ENCODE results near the gene CCM2. TPM values are rescaled to one million over a fixed set of nuclear protein-coding genes. Genes with fewer than 3 reads are reported as not detected.
A peak's percentile ranks its signal among the peaks of the same experiment; 100 is the strongest.

The CCM2 gene
- polyA plus RNA-seq, 4 donors = 24.9 to 30.3 (median 28.0) TPM

DNA sequence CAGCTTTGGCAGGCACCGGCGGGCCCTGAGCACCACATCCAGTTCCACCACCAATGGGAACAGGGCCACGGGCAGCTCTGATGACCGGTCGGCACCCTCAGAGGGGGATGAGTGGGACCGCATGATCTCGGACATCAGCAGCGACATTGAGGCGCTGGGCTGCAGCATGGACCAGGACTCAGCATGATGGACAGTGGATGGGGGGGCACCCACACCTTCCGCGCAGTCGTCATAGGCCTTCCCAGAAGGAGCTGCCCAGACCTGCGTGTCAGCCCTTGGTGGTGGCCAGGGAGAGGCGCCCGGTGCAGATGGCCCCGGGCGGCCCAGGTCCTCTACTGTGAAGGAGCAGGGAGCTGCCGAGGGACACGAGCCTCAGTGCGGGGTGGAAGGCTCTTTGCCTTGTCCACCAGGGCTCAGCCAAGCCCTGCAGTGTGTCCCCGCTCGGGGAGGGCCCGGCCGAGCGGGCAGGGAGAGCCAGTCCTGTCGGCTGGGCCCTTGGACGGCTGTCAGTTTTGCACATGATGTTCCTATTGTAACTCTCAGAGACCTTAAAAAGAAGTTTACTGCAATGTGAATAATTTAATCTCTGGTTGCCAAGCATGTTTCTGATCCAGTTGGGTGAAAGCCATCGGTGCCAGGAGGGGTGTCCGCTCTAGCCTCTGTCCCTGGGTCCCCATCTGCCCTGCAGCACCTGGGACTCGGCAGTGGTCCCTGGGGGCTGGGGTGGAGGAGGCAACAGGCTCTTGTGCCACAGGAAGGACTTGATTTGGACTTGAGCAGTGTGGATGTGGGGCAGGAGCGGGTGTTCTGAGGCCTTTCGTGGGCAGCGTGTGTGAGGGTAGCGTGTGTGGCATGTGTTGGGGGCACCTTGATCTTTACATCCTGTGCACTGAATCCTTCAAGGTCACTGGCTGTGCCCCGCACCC, 76.1 kb downstream of the CCM2 start:
- no peak for DNase-seq (ENCODE audit: low read depth in 4 of 4, low spot score in 3 of 4)

DNA sequence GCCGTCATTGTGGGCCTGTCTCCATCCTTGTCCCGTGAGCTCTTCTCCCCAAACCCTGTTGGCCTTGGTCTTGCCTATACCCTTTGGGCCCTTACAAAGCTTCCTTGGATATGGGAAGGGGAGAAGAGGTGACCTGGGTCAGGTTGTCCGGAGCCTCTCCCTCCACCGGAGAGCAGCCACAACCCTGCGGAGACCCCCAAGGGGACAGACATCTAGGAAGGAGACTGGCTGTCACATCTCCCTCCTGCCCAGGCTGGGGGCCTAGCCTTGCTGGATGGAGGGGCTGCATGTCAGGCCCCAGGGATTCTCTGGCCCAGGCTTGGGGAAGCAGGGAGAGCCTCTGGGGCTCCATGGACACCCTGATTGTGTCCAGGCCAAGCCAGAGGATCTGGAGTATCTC, 76.9 kb downstream of the CCM2 start:
- DNase-seq (ENCODE audit: low read depth in 4 of 4, low spot score in 3 of 4) = no peak

DNA sequence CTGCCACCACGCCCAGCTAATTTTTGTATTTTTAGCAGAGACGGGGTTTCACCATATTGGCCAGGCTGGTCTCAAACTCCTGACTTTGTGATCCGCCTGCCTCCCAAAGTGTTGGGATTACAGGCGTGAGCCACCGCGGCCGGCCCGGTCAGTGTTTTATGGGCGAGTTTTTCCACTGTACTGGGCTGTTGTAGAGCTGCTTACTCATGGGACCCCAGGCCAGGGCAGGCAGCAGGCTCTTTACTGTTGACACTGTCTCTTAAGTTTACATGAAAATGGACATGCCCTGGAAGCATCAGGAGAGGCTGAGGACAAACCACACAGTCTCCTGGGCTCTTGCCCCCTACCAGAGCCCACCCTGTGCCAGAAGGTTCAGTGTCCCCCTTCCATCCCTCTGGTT, 77.6 kb downstream of the CCM2 start:
- no peak for DNase-seq (ENCODE audit: low read depth in 4 of 4, low spot score in 3 of 4)

DNA sequence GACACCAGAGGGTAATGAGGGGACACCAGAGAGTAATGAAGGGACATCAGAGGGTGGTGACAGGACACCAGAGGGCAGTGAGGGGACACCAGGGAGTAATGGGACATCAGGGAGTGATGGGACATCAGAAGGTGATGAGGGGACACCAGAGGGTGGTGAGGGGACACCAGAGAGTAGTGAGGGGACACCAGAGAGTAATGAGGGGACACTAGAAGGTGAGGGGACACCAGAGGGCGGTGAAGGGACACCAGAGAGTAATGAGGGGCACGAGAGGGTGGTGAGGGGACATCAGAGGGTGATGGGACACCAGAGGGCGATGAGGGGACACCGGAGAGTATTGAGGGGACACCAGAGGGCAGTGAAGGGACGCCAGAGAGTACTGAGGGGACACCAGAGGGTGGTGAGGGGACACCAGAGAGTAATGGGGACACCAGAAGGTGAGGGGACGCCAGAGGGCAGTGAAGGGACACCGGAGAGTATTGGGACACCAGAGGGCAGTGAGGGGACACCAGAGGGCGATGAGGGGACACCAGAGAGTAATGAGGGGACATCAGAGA, 78.2 kb downstream of the CCM2 start:
- DNase-seq (ENCODE audit: low read depth in 4 of 4, low spot score in 3 of 4) = no peak

DNA sequence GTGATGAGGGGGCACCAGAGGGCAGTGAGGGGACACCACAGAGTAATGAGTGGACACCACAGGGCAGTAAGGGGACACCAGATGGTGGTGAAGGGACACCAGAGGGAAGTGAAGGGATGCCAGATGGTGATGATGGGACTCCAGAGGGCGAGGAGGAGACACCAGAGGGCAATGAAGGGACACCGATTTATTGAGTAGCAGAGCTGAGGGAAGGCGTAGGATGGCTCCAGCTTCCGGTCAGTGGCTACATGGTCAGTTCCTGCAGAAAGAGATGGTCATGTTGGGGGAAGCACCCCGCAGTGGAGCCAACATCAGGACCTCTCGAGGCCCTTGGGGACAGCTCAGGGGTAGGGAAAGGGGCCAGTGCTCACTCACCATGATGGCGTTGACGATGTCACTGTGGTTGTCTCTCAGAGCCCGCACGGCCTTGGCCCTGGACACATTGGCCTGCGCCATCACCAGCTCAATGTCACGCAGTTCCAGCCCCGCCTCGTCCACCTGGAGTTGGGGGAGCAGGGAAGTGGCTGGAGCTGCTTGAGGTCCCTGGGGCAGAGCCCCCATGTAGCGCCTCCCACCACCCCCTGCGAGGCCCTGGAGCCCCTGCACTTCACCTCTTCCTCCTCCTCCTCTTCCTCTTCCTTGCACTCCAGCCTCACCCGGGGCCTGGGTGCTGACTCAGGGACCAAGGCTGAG, 80.4 kb downstream of the CCM2 start:
- DNase-seq (ENCODE audit: low read depth in 4 of 4, low spot score in 3 of 4) = no peak

DNA sequence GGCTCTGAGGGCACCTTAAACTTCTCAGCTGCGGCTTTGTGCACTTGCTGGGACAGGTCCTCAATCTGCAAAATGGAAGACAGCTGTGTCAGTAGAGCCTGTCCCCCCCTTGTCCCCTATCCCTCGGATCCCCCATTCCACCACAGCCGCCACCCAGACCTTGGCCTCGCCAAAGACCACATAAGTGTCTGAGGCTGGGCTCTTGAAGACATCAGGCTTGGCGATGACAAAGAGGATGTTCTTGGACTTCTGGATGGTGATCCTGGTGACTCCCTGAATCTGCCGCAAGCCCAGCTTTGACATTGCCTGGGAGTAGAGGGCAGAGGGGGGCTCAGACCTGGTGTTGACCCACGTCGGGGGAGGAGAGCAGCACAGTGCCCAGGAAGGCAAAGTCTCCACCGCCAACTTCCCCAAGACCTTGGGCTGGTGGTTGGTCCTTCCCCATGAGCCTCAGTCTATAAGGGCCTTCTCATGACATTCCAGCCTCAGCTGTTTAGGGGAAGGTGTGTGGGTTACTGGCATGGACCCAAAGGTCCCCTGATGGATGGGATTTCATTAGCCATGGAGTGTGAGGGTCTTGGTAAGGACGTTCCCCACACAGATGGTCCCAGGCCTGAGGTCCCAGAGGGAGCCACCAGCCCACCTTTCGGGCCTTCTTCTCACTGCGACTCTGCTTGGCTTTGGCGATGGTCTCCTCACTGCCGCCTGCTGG, 81.1 kb downstream of the CCM2 start:
- no peak for DNase-seq (ENCODE audit: low read depth in 4 of 4, low spot score in 3 of 4)

DNA sequence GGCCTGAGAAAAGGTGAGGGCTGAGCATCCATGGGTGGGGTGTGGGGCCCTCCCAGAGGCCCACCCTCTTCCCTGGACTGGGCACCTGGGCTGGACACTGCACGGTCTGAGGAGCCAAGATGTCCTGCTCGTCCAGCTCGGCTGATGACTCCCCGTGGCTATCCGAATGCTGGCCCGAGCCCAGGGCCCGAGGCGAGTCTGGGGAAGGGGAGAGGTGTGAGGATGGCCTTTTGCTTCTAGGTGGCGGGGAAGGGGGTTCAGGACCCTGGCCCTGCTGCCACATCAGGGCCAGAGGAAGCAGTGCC, 81.6 kb downstream of the CCM2 start:
- no peak for DNase-seq (ENCODE audit: low read depth in 4 of 4, low spot score in 3 of 4)

DNA sequence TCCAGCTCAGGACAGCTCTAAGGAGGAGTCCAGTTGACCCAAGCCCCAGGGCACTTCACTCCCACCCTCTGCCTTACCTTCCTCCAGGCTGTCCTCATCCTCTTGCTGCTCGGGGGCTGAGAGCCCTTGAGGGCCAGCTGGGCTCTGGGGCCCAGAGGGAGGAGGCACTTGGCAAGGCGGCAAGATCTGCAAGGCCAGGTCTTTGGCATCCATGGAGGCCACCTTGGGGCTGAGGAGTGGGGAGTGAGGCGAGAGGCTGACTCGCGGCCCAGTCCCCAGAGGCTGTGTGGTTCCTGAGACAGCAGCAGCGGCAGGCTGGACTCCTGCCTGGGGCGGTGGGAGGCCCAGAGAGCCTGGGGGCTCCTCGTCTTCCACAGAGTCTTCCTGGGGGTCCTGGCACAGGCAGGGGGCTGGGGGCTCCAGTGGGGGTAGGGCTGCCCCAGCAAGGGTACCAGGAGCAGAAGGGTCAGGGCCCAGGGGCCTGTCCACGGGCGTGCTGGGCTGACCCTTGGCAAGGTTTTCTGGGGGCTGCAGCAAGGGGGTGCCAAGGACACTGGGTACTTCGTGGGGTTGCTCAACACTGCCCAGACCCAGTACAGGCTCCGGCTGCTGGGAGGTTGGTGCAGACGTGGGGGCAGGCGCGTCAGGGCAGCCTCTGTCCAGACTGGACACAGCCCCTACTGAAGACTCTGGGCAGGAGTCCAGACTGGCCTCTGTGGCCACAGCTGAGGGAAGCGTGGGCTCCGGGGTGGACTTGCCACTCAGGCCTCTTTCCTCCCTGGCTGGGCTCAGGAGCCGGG, 82.2 kb downstream of the CCM2 start:
- no peak for DNase-seq (ENCODE audit: low read depth in 4 of 4, low spot score in 3 of 4)

DNA sequence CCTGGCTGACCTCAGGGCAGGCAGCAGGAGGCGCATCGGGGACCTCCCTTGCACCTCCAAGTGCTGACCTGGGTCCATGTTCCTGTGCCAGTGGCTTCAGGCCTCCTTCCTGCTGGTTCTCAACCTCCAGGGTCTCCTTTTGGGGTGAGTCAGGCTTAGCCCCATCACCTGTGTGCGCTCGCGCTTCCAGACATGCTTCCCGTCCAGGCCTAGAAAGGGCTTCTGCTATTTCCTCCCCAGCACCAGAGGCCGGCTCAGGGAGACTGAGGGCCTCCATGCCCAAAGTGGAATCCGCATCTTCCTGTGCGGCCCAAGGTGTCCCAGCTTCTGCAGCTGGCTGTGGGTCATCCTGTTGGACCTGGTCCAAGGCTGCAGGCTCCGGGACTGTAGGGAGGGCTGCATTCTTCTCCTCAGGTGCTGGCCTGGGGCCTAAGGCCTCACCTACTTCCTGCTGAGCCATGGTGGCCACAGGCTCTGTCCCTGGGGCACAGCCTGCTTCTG, 82.9 kb downstream of the CCM2 start:
- no peak for DNase-seq (ENCODE audit: low read depth in 4 of 4, low spot score in 3 of 4)

DNA sequence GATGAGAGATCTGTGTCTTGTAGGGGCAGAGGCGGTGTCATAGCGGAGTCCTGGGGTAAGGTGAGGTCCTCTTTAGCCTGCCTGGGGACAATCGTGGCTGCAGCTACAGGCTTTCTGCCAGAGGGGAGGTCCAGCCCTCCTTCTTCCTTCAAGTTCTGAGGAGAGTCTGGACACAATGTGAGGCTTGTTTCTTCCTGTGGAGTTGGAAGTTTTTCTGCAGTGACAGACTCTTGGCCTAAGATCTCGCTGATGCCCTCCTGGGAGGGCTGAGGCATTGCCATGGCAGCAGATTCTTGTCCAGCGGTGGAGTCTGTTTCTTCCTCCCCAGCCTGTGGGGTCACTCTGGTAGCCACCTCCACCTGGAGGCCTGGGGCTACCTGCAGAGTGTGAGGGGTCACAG, 84.3 kb downstream of the CCM2 start:
- DNase-seq (ENCODE audit: low read depth in 4 of 4, low spot score in 3 of 4) = no peak

DNA sequence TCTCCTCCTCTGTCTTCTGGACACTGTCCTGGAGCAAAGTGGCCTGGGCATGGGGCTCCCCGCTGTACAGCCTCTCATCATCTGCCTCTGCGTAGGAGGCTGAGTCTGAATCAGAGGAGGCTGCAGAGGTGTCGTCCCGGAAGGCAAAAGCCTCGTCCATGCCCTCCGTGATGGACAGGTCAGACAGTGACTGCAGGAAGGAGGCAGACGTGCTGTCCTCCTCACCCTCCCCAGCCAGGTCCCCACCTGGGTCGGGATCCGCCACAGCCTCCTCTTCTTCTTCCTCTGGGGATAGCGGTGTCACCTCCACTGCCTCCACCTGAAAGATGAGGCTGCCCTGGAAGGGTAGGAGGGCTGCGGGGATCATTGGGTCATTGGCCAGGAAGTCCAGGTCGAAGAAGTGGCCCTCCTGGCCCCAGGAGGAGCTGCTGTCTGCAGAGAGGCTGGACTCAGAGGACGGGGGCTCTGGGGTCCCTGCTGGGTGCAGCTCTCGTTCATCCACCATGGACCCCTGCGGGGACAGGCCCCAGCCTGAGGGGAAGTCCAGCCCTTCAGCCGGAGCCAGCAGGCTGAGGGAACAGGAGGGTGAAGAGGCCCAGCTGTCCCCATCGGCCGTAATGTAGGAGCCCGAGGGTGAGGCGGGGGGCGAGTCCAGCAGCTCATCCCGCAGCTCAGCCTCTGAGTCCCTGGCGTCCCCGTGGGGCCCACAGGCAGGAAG, 85.1 kb downstream of the CCM2 start:
- DNase-seq (ENCODE audit: low read depth in 4 of 4, low spot score in 3 of 4) = peak in 1 of 4 donors; percentile 11

DNA sequence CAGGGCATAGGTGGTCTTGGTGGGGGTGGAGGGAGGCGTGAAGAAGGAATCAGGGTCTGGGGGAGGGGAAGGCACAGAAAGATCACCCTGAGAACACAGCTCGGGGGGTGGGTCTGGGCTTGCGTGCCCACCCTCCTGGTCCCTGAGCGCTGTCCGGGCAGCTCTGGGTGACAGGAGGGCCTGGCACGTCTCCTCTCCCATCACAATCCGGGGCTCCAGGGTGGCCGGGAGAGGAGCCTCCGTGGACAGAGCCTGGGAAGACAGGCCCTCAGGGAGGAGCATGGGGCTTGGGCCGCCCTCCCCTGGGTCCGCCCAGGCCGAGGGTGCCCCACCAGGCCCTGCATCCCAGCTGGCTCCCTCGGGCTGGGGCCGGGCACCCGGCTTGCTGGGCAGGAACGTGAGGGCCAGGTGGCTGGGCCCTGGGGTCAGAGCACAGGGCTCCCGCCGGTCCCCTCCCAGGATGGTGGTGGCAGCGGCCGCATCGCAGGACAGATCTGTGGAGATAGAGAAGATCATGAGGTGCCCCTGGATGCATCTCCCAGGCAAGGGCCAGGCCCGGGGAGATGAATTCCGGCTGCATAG, 85.7 kb downstream of the CCM2 start:
- DNase-seq (ENCODE audit: low read depth in 4 of 4, low spot score in 3 of 4) = no peak

DNA sequence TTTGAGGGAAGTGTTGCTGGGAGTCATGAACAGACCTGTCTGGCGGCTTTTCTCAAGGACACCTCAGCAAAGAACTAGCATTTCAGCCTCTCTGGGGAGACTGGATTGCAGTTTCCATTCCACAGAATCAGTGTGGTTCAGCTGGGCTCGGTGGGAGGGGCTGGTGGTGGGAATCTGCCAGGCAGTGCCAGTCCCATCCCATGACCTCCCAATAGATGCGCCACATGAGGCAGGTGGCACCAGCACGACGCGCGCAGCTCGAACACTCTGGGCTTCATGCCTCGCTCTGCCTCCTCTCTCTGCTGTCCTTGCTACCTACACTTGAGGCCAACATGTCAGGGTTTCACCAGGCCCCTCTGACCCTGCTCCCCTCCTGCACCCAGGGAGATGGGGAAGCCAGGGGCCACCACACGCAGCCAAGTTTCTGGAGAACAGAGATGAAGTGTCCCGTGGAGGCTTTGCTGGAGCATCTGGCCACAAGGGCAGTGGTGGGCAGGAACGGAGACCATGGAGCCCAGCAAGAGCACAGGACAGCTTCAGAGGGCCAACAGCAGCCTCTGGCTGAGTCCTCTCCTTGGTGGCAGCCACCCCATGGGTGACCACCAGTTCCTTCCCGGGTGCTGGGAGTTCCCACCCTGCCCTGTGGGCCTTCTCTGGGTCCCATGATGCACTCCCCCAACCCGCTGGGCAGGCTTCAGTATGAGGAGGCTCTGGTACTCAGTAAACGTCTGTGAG, 86.5 kb downstream of the CCM2 start:
- no peak for DNase-seq (ENCODE audit: low read depth in 4 of 4, low spot score in 3 of 4)

DNA sequence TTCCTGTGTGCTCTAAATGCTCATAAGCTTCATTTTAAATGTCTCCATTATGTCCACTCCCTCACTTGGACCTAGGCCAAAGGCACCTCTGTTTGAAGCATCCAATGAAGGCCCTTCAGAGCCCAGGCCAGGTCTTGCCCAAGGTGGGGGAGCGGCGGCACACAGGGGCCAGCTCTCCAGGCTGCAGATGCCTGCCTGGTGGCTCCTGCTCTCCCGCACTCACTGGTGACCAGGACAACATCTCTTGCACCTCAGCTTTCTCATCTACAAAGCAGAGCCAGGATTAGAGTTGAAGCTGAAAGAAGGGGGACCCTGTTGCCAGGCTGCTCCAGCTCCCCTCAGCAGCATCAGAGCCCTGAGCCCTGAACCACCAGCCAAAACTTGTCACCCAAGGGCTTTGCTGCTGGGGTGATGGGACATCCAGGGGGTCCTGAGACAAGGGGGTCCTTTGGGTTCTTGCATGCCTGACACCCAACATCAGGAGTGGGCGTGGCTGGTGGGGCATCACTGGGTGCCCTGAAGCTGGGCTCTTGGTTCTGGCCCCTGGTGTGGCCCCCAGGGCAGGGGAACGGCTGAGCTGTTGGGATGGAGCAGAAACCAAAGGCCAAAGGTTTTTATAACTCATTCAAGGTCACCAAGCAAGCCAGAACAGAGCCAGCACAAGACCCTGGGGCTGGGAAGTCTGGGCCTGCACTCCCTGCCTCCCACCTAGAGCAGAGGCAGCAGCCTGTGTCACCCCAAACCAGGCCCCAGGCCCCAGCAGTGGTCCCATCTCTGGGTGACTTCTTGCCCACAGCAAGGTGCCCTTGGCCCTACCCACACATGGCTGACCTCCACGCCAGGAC, 87.5 kb downstream of the CCM2 start:
- no peak for DNase-seq (ENCODE audit: low read depth in 4 of 4, low spot score in 3 of 4)

DNA sequence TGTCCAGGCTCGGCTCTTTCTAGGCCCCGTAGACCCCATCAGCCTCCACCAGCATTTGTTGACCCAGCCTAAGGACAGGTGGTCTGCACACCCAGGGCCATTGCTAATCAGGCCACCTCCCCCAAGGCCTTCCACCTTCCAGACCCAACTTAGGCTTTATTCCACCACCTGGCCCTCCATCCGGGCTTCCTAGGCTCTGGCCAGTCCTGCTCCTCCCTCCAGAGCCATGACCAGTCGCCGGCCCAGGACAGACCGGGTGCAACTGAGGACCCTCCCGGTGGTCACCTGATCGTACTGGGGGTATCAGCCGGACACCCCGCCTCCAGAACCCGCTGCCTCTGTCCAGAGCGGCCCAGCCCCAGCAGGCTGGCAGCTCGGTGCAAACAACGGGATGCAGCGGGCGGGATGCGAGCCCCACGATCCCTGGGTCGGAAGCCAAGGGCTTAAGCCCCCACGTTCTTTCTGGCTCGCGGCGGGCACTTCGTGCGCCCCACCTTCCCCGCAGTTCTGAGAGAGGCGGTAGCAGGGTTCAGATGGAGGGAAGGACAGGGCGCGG, 88.2 kb downstream of the CCM2 start:
- no peak for DNase-seq (ENCODE audit: low read depth in 4 of 4, low spot score in 3 of 4)

DNA sequence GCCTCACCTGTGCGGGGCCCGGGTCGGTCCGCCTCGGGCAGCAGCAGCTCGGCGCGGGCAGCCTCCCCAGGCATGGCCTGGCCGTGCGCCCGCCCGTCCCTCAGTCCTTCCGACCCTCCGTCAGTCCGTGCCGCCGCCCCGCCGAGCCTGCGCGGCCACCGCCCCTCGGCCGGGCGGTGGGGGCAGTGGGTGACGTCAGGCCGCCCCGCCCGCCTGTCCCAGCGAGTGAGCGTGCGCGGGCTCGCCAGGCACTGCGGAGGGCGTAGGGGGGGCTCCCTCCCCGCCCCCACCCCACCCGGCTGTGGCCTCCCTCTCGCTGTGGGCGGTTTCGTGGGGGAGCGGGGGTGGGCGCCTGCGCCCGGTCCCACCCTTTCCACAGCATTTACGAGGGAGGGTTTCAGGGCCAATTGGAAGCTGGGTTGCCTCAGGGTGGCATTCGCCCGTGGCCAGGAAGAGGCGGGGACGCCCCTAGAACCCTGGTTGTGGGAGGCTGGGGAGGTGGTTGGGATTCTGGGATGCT, 88.9 kb downstream of the CCM2 start, which contains the start of gene NACAD:
TSS of gene NACAD (minus strand) at position 149 of the 520 bp plus-strand sequence. CDS start at position 74, 75 bp downstream.
- peak in 3 of 4 donors; percentile 14 to 21 (median 18) for DNase-seq (ENCODE audit: low read depth in 4 of 4, low spot score in 3 of 4)

DNA sequence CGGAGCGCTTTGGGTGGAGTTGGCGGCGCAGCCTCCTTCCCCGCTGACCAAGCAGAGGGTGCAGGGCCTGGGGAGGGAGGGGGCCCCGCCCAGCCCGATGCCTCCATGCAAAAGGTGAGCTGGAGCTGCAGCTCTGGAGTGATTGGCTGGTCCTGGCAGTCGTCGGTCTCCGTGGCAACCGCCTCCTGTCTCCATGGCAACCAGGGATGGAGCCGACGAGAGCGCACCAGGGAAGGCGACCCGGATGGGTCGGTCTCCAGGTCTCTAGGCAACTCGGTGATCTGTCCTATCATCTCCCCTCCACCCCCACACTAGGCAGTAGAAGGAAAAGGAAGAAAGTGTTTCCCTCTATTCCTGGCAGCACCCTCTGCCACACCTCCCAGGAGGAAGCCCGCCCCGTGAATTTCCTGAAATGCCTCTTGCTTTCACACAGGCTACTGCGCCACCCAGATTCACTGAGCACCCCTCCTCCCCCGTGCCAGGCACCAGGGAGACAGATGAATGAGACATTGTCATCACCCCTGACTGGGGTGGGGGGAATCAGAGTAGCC, 89.4 kb downstream of the CCM2 start:
- DNase-seq (ENCODE audit: low read depth in 4 of 4, low spot score in 3 of 4) = peak in 2 of 4 donors; percentile 33 to 45

Measured in left renal pelvis (tissue), 4 donors.